ENCODE data around the gene DIDO1. TPM values are rescaled to one million over a fixed set of nuclear protein-coding genes. Genes with fewer than 3 reads are reported as not detected.
"Not testable (repeated sequence)": the region's sequence is repeated elsewhere in the genome, so short reads cannot be mapped to it uniquely, and the experiment has no call there.

Gene DIDO1
- polyA plus RNA-seq, 6 donors from 2014 or later = 24.3 to 39.9 (median 28.3) TPM

GRCh38 chr20:62925420-62926228, 681 bp downstream of the DIDO1 start:
- Mint-ChIP-seq H3K4me3 (peak overlapping the region; percentile 86 to 98 (median 92)), H3K9me3 (no peaks in the 10 kb centered on the region), H3K36me3 (no peaks in the 10 kb centered on the region), H3K4me1 (peaks cover 45 to 80% (median 72%) of the 10 kb centered on the region in 3 donors), H3K27me3 (no peaks in the 10 kb centered on the region), H3K27ac (peak overlapping the region; percentile 94 to 97 (median 96))
- peak; percentile 50 to 51 for ATAC-seq (ENCODE audit: low read depth in 2 of 2)
- peak; percentile 52 for DNase-seq

GRCh38 chr20:62925076-62925419, 1.3 kb downstream of the DIDO1 start:
- no peak for DNase-seq
- H3K27me3 Mint-ChIP-seq = no peaks in the 10 kb centered on the region
- peak overlapping the region; percentile 94 to 97 (median 96) for H3K27ac Mint-ChIP-seq
- H3K4me1 Mint-ChIP-seq = peaks cover 46 to 80% (median 74%) of the 10 kb centered on the region in 3 donors
- no peaks in the 10 kb centered on the region for H3K36me3 Mint-ChIP-seq
- no peaks in the 10 kb centered on the region for H3K9me3 Mint-ChIP-seq
- ATAC-seq (ENCODE audit: low read depth in 2 of 2) = no peak
- peak overlapping the region; percentile 86 to 98 (median 92) for H3K4me3 Mint-ChIP-seq

GRCh38 chr20:62924442-62925075, 1.7 kb downstream of the DIDO1 start:
- H3K36me3 Mint-ChIP-seq = no peaks in the 10 kb centered on the region
- H3K4me1 Mint-ChIP-seq = peaks cover 51 to 80% (median 74%) of the 10 kb centered on the region in 3 donors
- ATAC-seq (ENCODE audit: low read depth in 2 of 2) (no peak), DNase-seq (no peak)
- no peaks in the 10 kb centered on the region for H3K9me3 Mint-ChIP-seq
- peak overlapping the region; percentile 54 to 97 (median 96) for H3K27ac Mint-ChIP-seq
- H3K27me3 Mint-ChIP-seq = no peaks in the 10 kb centered on the region
- peak overlapping the region; percentile 86 to 98 (median 92) for H3K4me3 Mint-ChIP-seq

GRCh38 chr20:62923669-62924441, 2.5 kb downstream of the DIDO1 start:
- H3K9me3 Mint-ChIP-seq = no peaks in the 10 kb centered on the region
- no peak for ATAC-seq (ENCODE audit: low read depth in 2 of 2)
- H3K4me1 Mint-ChIP-seq = peaks cover 52 to 84% (median 75%) of the 10 kb centered on the region in 3 donors
- DNase-seq = no peak
- no peaks in the 10 kb centered on the region for H3K27me3 Mint-ChIP-seq
- peak overlapping the region; percentile 86 to 98 (median 92) for H3K4me3 Mint-ChIP-seq
- no peaks in the 10 kb centered on the region for H3K36me3 Mint-ChIP-seq
- peak overlapping the region in 3 of 6 donors; percentile 54 to 97 (median 94) for H3K27ac Mint-ChIP-seq

- peak overlapping the region in 4 of 6 donors; percentile 9 to 88 (median 20) for H3K27ac Mint-ChIP-seq
- not testable (repeated sequence) for H3K27me3 Mint-ChIP-seq; DNase-seq; H3K36me3 Mint-ChIP-seq; H3K9me3 Mint-ChIP-seq; ATAC-seq (ENCODE audit: low read depth in 2 of 2)
- peak overlapping the region in 5 of 8 donors; percentile 19 to 86 (median 62) for H3K4me3 Mint-ChIP-seq
- H3K4me1 Mint-ChIP-seq = peaks cover 54 to 84% (median 75%) of the 10 kb centered on the region in 3 donors
Measured at GRCh38 chr20:62923059-62923668, 3.1 kb downstream of the DIDO1 start.

GRCh38 chr20:62922451-62922921, 3.8 kb downstream of the DIDO1 start:
- no peak for ATAC-seq (ENCODE audit: low read depth in 2 of 2)
- Mint-ChIP-seq H3K9me3 (no peaks in the 10 kb centered on the region), H3K4me3 (peak overlapping the region in 7 of 8 donors; percentile 9 to 80 (median 62)), H3K4me1 (peaks cover 55 to 84% (median 75%) of the 10 kb centered on the region in 3 donors), H3K36me3 (no peaks in the 10 kb centered on the region), H3K27me3 (no peaks in the 10 kb centered on the region), H3K27ac (peak overlapping the region in 4 of 6 donors; percentile 20 to 92 (median 77))
- DNase-seq = no peak

- Mint-ChIP-seq H3K4me1 (peaks cover 59 to 84% (median 72%) of the 10 kb centered on the region in 3 donors), H3K27me3 (no peaks in the 10 kb centered on the region), H3K27ac (peak overlapping the region in 4 of 6 donors; percentile 30 to 83 (median 58)), H3K36me3 (no peaks in the 10 kb centered on the region), H3K4me3 (peak overlapping the region in 7 of 8 donors; percentile 21 to 61 (median 40)), H3K9me3 (no peaks in the 10 kb centered on the region)
- DNase-seq = no peak
- peak; percentile 39 to 46 for ATAC-seq (ENCODE audit: low read depth in 2 of 2)
Measured at GRCh38 chr20:62921119-62921687, 5.1 kb downstream of the DIDO1 start.

GRCh38 chr20:62920039-62920645, 6.2 kb downstream of the DIDO1 start:
- DNase-seq (no peak), ATAC-seq (ENCODE audit: low read depth in 2 of 2) (no peak)
- peak overlapping the region in 7 of 8 donors; percentile 5 to 85 (median 71) for H3K4me3 Mint-ChIP-seq
- no peaks in the 10 kb centered on the region for H3K36me3 Mint-ChIP-seq
- no peaks in the 10 kb centered on the region for H3K27me3 Mint-ChIP-seq
- H3K9me3 Mint-ChIP-seq = no peaks in the 10 kb centered on the region
- peak overlapping the region in 5 of 6 donors; percentile 5 to 91 (median 30) for H3K27ac Mint-ChIP-seq
- peaks cover 61 to 88% (median 78%) of the 10 kb centered on the region in 3 donors for H3K4me1 Mint-ChIP-seq

- Mint-ChIP-seq H3K4me1 (peaks cover 57 to 79% (median 76%) of the 10 kb centered on the region in 3 donors), H3K4me3 (peak overlapping the region; percentile 59 to 87 (median 82)), H3K9me3 (no peaks in the 10 kb centered on the region), H3K27me3 (no peaks in the 10 kb centered on the region), H3K36me3 (no peaks in the 10 kb centered on the region), H3K27ac (peak overlapping the region in 5 of 6 donors; percentile 24 to 91 (median 86))
- DNase-seq (no peak), ATAC-seq (ENCODE audit: low read depth in 2 of 2) (peak; percentile 65 to 66)
Measured at GRCh38 chr20:62918831-62919230, 7.5 kb downstream of the DIDO1 start.

- DNase-seq (no peak), ATAC-seq (ENCODE audit: low read depth in 2 of 2) (peak; percentile 61 to 65)
- no peaks in the 10 kb centered on the region for H3K9me3 Mint-ChIP-seq
- peak overlapping the region in 4 of 6 donors; percentile 41 to 89 (median 76) for H3K27ac Mint-ChIP-seq
- peaks cover 0 to 2% of the 10 kb centered on the region in 2 donors for H3K36me3 Mint-ChIP-seq
- peak overlapping the region; percentile 54 to 87 (median 80) for H3K4me3 Mint-ChIP-seq
- peaks cover 57 to 78% (median 78%) of the 10 kb centered on the region in 3 donors for H3K4me1 Mint-ChIP-seq
- no peaks in the 10 kb centered on the region for H3K27me3 Mint-ChIP-seq
Measured at GRCh38 chr20:62918147-62918546, 8.2 kb downstream of the DIDO1 start.

- no peaks in the 10 kb centered on the region for H3K9me3 Mint-ChIP-seq
- ATAC-seq (ENCODE audit: low read depth in 2 of 2) = no peak
- no peak for DNase-seq
- H3K4me1 Mint-ChIP-seq = peaks cover 56 to 79% (median 76%) of the 10 kb centered on the region in 3 donors
- H3K27ac Mint-ChIP-seq = peak overlapping the region in 3 of 6 donors; percentile 41 to 89 (median 65)
- H3K36me3 Mint-ChIP-seq = peaks cover 0 to 5% of the 10 kb centered on the region in 2 donors
- H3K4me3 Mint-ChIP-seq = peak overlapping the region; percentile 54 to 87 (median 80)
- H3K27me3 Mint-ChIP-seq = no peaks in the 10 kb centered on the region
Measured at GRCh38 chr20:62917720-62918119, 8.6 kb downstream of the DIDO1 start.

Measured in naive B cell (primary cell).